Measurements from ENCODE around the gene SCCPDH. TPM values are rescaled to one million over a fixed set of nuclear protein-coding genes. Genes with fewer than 3 reads are reported as not detected.

The SCCPDH gene
- total RNA-seq, 1 donor from 2014 or later: 35.3 TPM

GRCh38 chr1:246698466-246699094 is 25.6 kb upstream of the SCCPDH start:
- H3K27ac ChIP-seq: peak overlapping the region; percentile 51
- ATAC-seq: no peak
- peaks cover 10% of the 10 kb centered on the region for H3K4me1 ChIP-seq
- no peaks in the 10 kb centered on the region for H3K27me3 ChIP-seq (ENCODE audit: low read depth)
- intact Hi-C loops (cut with DNase I): no loop called here
- TF ChIP-seq CTCF (IDR thresholded peaks at IDR 0.05): no peak
- peaks cover 7% of the 10 kb centered on the region for H3K9me3 ChIP-seq
- H3K4me3 ChIP-seq: peak overlapping the region; percentile 37
- H3K36me3 ChIP-seq: no peaks in the 10 kb centered on the region
- DNase-seq: no peak

- intact Hi-C loops (cut with DNase I): no loop called here
- Histone ChIP-seq H3K36me3 (no peaks in the 10 kb centered on the region), H3K4me3 (peak overlapping the region; percentile 37), H3K9me3 (peaks cover 3% of the 10 kb centered on the region), H3K4me1 (peaks cover 10% of the 10 kb centered on the region), H3K27ac (peak overlapping the region; percentile 51), H3K27me3 (ENCODE audit: low read depth) (no peaks in the 10 kb centered on the region)
- DNase-seq (peak; percentile 90), ATAC-seq (peak; percentile 92 to 96)
- peak; percentile 88 for TF ChIP-seq CTCF (IDR thresholded peaks at IDR 0.05)
Measured at GRCh38 chr1:246699095-246699735, 25.0 kb upstream of the SCCPDH start.

- Histone ChIP-seq H3K27ac (no peak overlapping the region), H3K27me3 (ENCODE audit: low read depth) (no peaks in the 10 kb centered on the region), H3K9me3 (no peaks in the 10 kb centered on the region), H3K4me1 (peaks cover 9% of the 10 kb centered on the region), H3K36me3 (no peaks in the 10 kb centered on the region), H3K4me3 (no peak overlapping the region)
- ATAC-seq: no peak
- TF ChIP-seq CTCF (IDR thresholded peaks at IDR 0.05): no peak
- DNase-seq: peak; percentile 60
- intact Hi-C loops (cut with DNase I): no loop called here
Measured at GRCh38 chr1:246703581-246703980, 20.6 kb upstream of the SCCPDH start.

- TF ChIP-seq CTCF (IDR thresholded peaks at IDR 0.05): no peak
- Histone ChIP-seq H3K4me1 (no peaks in the 10 kb centered on the region), H3K36me3 (no peaks in the 10 kb centered on the region), H3K27me3 (ENCODE audit: low read depth) (no peaks in the 10 kb centered on the region), H3K27ac (no peak overlapping the region), H3K4me3 (no peak overlapping the region), H3K9me3 (no peaks in the 10 kb centered on the region)
- intact Hi-C loops (cut with DNase I): no loop called here
- ATAC-seq (no peak), DNase-seq (no peak)
Measured at GRCh38 chr1:246705368-246705767, 18.8 kb upstream of the SCCPDH start.

- Histone ChIP-seq H3K27ac (no peak overlapping the region), H3K9me3 (no peaks in the 10 kb centered on the region), H3K4me1 (no peaks in the 10 kb centered on the region), H3K36me3 (no peaks in the 10 kb centered on the region), H3K27me3 (ENCODE audit: low read depth) (no peaks in the 10 kb centered on the region), H3K4me3 (no peak overlapping the region)
- intact Hi-C loops (cut with DNase I): no loop called here
- no peak for TF ChIP-seq CTCF (IDR thresholded peaks at IDR 0.05)
- ATAC-seq (no peak), DNase-seq (no peak)
Measured at GRCh38 chr1:246708166-246708565, 16.0 kb upstream of the SCCPDH start.
